Stomach smooth muscle (tissue), 2 donors: ENCODE measurements around the gene ELMO3.

ENCODE experiments used
- H3K27ac ChIP-seq: one replicate; pipeline ENCODE4 v1.7.0; 2013; ENCODE audit warnings: mild to moderate bottlenecking, low read length, inconsistent platforms
- H3K27me3 ChIP-seq, 2 donors: one replicate each; pipeline ENCODE4 v1.7.0; 2013; ENCODE audit warnings: low read length in 2 of 2; ENCODE audit not compliant: insufficient read depth in 2 of 2, control insufficient read depth in 1 of 2
- H3K36me3 ChIP-seq, 2 donors: one replicate each; pipeline ENCODE4 v1.7.0; 2013; ENCODE audit warnings: low read length in 2 of 2; ENCODE audit not compliant: control insufficient read depth in 2 of 2, insufficient read depth in 2 of 2
- H3K4me1 ChIP-seq: one replicate; pipeline ENCODE4 v1.7.0; 2013; ENCODE audit warnings: low read length; ENCODE audit not compliant: control insufficient read depth, insufficient read depth
- H3K4me3 ChIP-seq, 2 donors: one replicate each; pipeline ENCODE4 v1.7.0; 2013; ENCODE audit warnings: low read length in 2 of 2
- H3K9ac ChIP-seq, 2 donors: one replicate each; pipeline ENCODE4 v1.7.0; 2013; ENCODE audit warnings: low read length in 2 of 2, mild to moderate bottlenecking in 1 of 2
- H3K9me3 ChIP-seq, 2 donors: one replicate each; pipeline ENCODE4 v1.7.0; 2013; ENCODE audit warnings: low read length in 2 of 2; ENCODE audit not compliant: control insufficient read depth in 2 of 2
- donor health status: healthy.
- donor health status: Pancreatic carcinoma.

The ELMO3 gene

GRCh38 chr16:67244387-67245185 is 45.7 kb downstream of the ELMO3 start:
- Histone ChIP-seq H3K4me3 (peak overlapping the region in 1 of 2 donors; percentile 7), H3K36me3 (no peaks in the 10 kb centered on the region), H3K27ac (peak overlapping the region; percentile 37), H3K9ac (peak overlapping the region in 1 of 2 donors; percentile 48), H3K27me3 (peaks cover 4 to 11% of the 10 kb centered on the region in 2 donors), H3K4me1 (peaks cover 57% of the 10 kb centered on the region), H3K9me3 (no peaks in the 10 kb centered on the region)

GRCh38 chr16:67245186-67245585 is 46.3 kb downstream of the ELMO3 start:
- H3K27ac ChIP-seq: peak overlapping the region; percentile 37
- no peaks in the 10 kb centered on the region for H3K9me3 ChIP-seq
- H3K4me3 ChIP-seq: peak overlapping the region in 1 of 2 donors; percentile 86
- no peaks in the 10 kb centered on the region for H3K36me3 ChIP-seq
- H3K4me1 ChIP-seq: peaks cover 57% of the 10 kb centered on the region
- peaks cover 10 to 16% of the 10 kb centered on the region in 2 donors for H3K27me3 ChIP-seq
- no peak overlapping the region for H3K9ac ChIP-seq

- Histone ChIP-seq H3K4me1 (peaks cover 54% of the 10 kb centered on the region), H3K9ac (peak overlapping the region; percentile 55 to 65), H3K4me3 (peak overlapping the region; percentile 86), H3K36me3 (no peaks in the 10 kb centered on the region), H3K9me3 (no peaks in the 10 kb centered on the region), H3K27me3 (peaks cover 12 to 21% of the 10 kb centered on the region in 2 donors), H3K27ac (peak overlapping the region; percentile 55)
These were observed 46.7 kb downstream of the ELMO3 start for GRCh38 chr16:67245674-67246080.

GRCh38 chr16:67246081-67246755 is 47.3 kb downstream of the ELMO3 start:
- no peaks in the 10 kb centered on the region for H3K9me3 ChIP-seq
- H3K27ac ChIP-seq: peak overlapping the region; percentile 55
- H3K27me3 ChIP-seq: peaks cover 12 to 26% of the 10 kb centered on the region in 2 donors
- no peaks in the 10 kb centered on the region for H3K36me3 ChIP-seq
- peak overlapping the region; percentile 55 to 65 for H3K9ac ChIP-seq
- H3K4me1 ChIP-seq: peaks cover 51% of the 10 kb centered on the region
- peak overlapping the region; percentile 86 for H3K4me3 ChIP-seq

- peak overlapping the region; percentile 86 for H3K4me3 ChIP-seq
- H3K4me1 ChIP-seq: peaks cover 49% of the 10 kb centered on the region
- H3K9me3 ChIP-seq: no peaks in the 10 kb centered on the region
- H3K27me3 ChIP-seq: peaks cover 13 to 28% of the 10 kb centered on the region in 2 donors
- peak overlapping the region; percentile 60 to 65 for H3K9ac ChIP-seq
- no peaks in the 10 kb centered on the region for H3K36me3 ChIP-seq
- H3K27ac ChIP-seq: peak overlapping the region; percentile 37
These were observed 47.8 kb downstream of the ELMO3 start for GRCh38 chr16:67246756-67247191.

- Histone ChIP-seq H3K4me3 (peak within 1 kb of the TSS; percentile 86), H3K36me3 (no peaks in the 10 kb centered on the region), H3K27me3 (peaks cover 15 to 30% of the 10 kb centered on the region in 2 donors), H3K9ac (peak within 1 kb of the TSS; percentile 62 to 65), H3K4me1 (peaks cover 49% of the 10 kb centered on the region), H3K9me3 (no peaks in the 10 kb centered on the region), H3K27ac (peak within 1 kb of the TSS; percentile 55)
These were observed 48.5 kb downstream of the ELMO3 start, which contains the start of gene FHOD1 for GRCh38 chr16:67247192-67248072. TSS of gene FHOD1 (minus strand) at chr16:67247481. CDS start at chr16:67247410, 71 bp downstream.

GRCh38 chr16:67248073-67248400 is 49.1 kb downstream of the ELMO3 start:
- Histone ChIP-seq H3K4me1 (peaks cover 49% of the 10 kb centered on the region), H3K4me3 (peak overlapping the region; percentile 66 to 86), H3K9ac (peak overlapping the region; percentile 13 to 62), H3K36me3 (no peaks in the 10 kb centered on the region), H3K27ac (no peak overlapping the region), H3K27me3 (peaks cover 20 to 35% of the 10 kb centered on the region in 2 donors), H3K9me3 (no peaks in the 10 kb centered on the region)

GRCh38 chr16:67248401-67249177 is 49.7 kb downstream of the ELMO3 start, which contains the start of gene SLC9A5:
TSS of gene SLC9A5 (plus strand) at chr16:67248979. CDS start at chr16:67249015, 36 bp downstream.
- Histone ChIP-seq H3K27me3 (peaks cover 20 to 35% of the 10 kb centered on the region in 2 donors), H3K36me3 (no peaks in the 10 kb centered on the region), H3K27ac (no peak within 1 kb of the TSS), H3K9me3 (no peaks in the 10 kb centered on the region), H3K4me1 (peaks cover 48% of the 10 kb centered on the region), H3K4me3 (peak within 1 kb of the TSS; percentile 66 to 86), H3K9ac (peak within 1 kb of the TSS; percentile 13 to 62)

- peaks cover 20 to 35% of the 10 kb centered on the region in 2 donors for H3K27me3 ChIP-seq
- no peaks in the 10 kb centered on the region for H3K36me3 ChIP-seq
- no peak overlapping the region for H3K27ac ChIP-seq
- peak overlapping the region; percentile 9 to 86 for H3K4me3 ChIP-seq
- peak overlapping the region in 1 of 2 donors; percentile 21 for H3K9ac ChIP-seq
- H3K9me3 ChIP-seq: no peaks in the 10 kb centered on the region
- peaks cover 44% of the 10 kb centered on the region for H3K4me1 ChIP-seq
These were observed 50.5 kb downstream of the ELMO3 start for GRCh38 chr16:67249178-67250044.
